Osteoblast (primary cell): ENCODE data around the gene TMEM9. TPM values are rescaled to one million over a fixed set of nuclear protein-coding genes. Genes with fewer than 3 reads are reported as not detected.
"Not testable (repeated sequence)": the region's sequence is repeated elsewhere in the genome, so short reads cannot be mapped to it uniquely, and the experiment has no call there.

Source experiments
- DNase-seq: peaks from one replicate; pipeline ENCODE4 v3.0.0; 2011; ENCODE audit warnings: low spot score, mixed read lengths; ENCODE audit not compliant: insufficient read length; ENCODE audit errors: missing footprints
- H2AFZ ChIP-seq: 2 replicates; pipeline ENCODE4 v1.6.0; 2011; ENCODE audit warnings: mild to moderate bottlenecking, low read length
- H3K27ac ChIP-seq: 2 replicates; pipeline ENCODE4 v1.5.1; 2011; ENCODE audit warnings: mild to moderate bottlenecking, low read depth, low read length, moderate library complexity
- H3K27me3 ChIP-seq: 2 replicates; pipeline ENCODE4 v1.6.0; 2012; ENCODE audit warnings: mild to moderate bottlenecking, control low read depth, inconsistent platforms, low read length, moderate library complexity; ENCODE audit not compliant: insufficient read depth
- H3K36me3 ChIP-seq: 2 replicates; pipeline ENCODE4 v1.5.1; 2011; ENCODE audit warnings: mild to moderate bottlenecking, low read length, control low read depth, moderate library complexity; ENCODE audit not compliant: insufficient read depth
- H3K4me1 ChIP-seq: 2 replicates; pipeline ENCODE4 v1.5.1; 2011; ENCODE audit warnings: mild to moderate bottlenecking, low read length, control low read depth, moderate library complexity; ENCODE audit not compliant: insufficient read depth
- H3K4me2 ChIP-seq: 2 replicates; pipeline ENCODE4 v1.6.0; 2011; ENCODE audit warnings: mild to moderate bottlenecking, low read length; ENCODE audit not compliant: insufficient read depth
- H3K4me3 ChIP-seq: fragments of 200-600 bp; sonication (generic); 3 replicates; pipeline ENCODE4 v1.5.1; 2012; ENCODE audit warnings: mild to moderate bottlenecking, low read length, inconsistent platforms; ENCODE audit not compliant: insufficient read depth
- H3K79me2 ChIP-seq: 2 replicates; pipeline ENCODE4 v1.6.0; 2012; ENCODE audit warnings: mild to moderate bottlenecking, low read length, control low read depth, inconsistent platforms; ENCODE audit not compliant: insufficient read depth
- H3K9me3 ChIP-seq: 2 replicates; pipeline ENCODE4 v1.5.1; 2011; ENCODE audit warnings: low read depth, low read length, control low read depth
- H4K20me1 ChIP-seq: 2 replicates; pipeline ENCODE4 v1.6.0; 2012; ENCODE audit warnings: mild to moderate bottlenecking, low read length, control low read depth; ENCODE audit not compliant: insufficient read depth
- total RNA-seq: library from RNA; depleted of rRNA; stranded (reverse); fragments of >200 nt; gene quantifications from 2 replicates; pipeline ENCODE4 v1.2.3, GENCODE V29; 2012
- TF ChIP-seq, protein P1 (sequence below): IDR thresholded peaks from 2 replicates; pipeline ENCODE4 v1.5.1; 2011; ENCODE audit warnings: mild to moderate bottlenecking, low read depth, low read length, moderate library complexity; ENCODE audit errors: extremely low read depth

The TMEM9 gene
- total RNA-seq, 1 donor = 45.6 TPM

DNA sequence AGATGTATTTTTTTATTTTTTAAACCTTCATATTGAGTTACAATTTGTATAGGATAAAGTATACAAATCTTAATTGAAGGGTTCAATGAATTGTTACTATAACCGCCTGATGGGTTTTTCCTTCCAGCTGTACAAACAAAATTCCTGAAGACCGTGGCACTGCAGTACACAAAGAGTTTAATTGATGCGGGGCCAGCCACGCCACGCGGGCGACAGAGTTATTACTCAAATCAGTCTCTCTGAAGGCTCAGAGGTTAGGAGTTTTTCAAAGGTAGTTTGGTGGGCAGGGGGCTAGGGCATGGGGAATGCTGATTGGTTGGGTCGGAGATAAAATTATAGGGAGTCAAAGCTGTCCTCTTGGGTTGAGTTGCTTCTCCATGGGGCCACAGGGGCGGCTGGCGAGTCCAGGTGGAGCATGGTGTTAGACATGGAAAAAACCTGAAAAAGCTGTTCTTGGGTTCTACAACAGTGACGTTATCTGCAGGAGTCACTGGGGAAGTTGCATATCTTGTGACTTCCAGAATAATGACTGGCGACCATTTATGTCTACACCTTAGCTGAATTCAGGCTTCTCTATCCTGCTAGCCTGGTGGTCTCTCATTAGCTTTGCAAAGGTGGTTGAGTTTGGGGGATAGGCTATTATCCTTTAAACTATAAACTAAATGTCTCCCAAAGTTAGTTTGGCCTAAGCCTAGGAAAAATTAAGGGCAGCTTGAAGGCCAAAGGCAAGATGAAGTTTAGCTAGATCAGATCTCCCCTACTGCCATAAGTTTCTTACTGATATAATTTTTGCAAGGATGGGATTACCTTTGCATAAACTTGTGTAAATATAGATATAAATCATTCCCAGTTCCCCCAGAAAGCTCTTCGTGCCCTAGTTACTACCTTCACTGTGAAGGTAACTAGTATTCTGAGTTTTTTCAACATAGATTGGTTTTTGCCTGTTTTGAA is 13.0 kb upstream of the TMEM9 start:
- Histone ChIP-seq H3K9me3 (no peaks in the 10 kb centered on the region), H3K27me3 (peaks cover 35% of the 10 kb centered on the region), H4K20me1 (no peaks in the 10 kb centered on the region), H3K36me3 (no peaks in the 10 kb centered on the region), H3K4me1 (peaks cover 14% of the 10 kb centered on the region), H3K4me2 (no peak overlapping the region), H2AFZ (no peak overlapping the region), H3K27ac (no peak overlapping the region), H3K4me3 (no peak overlapping the region), H3K79me2 (no peaks in the 10 kb centered on the region)
- no peak for DNase-seq
- TF ChIP-seq, protein P1, sequence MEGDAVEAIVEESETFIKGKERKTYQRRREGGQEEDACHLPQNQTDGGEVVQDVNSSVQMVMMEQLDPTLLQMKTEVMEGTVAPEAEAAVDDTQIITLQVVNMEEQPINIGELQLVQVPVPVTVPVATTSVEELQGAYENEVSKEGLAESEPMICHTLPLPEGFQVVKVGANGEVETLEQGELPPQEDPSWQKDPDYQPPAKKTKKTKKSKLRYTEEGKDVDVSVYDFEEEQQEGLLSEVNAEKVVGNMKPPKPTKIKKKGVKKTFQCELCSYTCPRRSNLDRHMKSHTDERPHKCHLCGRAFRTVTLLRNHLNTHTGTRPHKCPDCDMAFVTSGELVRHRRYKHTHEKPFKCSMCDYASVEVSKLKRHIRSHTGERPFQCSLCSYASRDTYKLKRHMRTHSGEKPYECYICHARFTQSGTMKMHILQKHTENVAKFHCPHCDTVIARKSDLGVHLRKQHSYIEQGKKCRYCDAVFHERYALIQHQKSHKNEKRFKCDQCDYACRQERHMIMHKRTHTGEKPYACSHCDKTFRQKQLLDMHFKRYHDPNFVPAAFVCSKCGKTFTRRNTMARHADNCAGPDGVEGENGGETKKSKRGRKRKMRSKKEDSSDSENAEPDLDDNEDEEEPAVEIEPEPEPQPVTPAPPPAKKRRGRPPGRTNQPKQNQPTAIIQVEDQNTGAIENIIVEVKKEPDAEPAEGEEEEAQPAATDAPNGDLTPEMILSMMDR = no peak

DNA sequence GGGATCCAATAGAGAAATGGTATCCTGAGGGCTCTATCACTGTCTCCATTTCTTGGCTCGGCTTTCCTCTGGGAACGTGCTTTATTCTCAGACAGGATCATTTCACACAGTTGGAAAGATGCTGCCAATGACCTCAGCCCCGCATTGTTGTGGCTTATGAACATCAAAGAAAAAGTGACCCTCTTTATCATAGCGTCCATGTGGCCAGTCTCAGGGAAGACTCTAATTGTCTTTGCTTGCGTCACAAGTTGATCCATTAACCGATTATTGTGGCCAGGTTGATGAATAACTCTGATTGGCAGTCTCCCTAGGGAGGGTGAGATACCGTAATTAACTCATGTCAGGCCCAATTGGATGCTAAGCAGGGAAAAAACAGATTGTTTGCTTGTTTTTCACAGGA is 10.4 kb upstream of the TMEM9 start:
- Histone ChIP-seq H3K4me1 (no peaks in the 10 kb centered on the region), H4K20me1 (no peaks in the 10 kb centered on the region), H3K4me3 (no peak overlapping the region), H3K79me2 (no peaks in the 10 kb centered on the region), H3K9me3 (no peaks in the 10 kb centered on the region), H2AFZ (no peak overlapping the region), H3K27me3 (peaks cover 35% of the 10 kb centered on the region), H3K27ac (no peak overlapping the region), H3K36me3 (no peaks in the 10 kb centered on the region), H3K4me2 (no peak overlapping the region)
- DNase-seq = no peak
- TF ChIP-seq, protein P1 = no peak

DNA sequence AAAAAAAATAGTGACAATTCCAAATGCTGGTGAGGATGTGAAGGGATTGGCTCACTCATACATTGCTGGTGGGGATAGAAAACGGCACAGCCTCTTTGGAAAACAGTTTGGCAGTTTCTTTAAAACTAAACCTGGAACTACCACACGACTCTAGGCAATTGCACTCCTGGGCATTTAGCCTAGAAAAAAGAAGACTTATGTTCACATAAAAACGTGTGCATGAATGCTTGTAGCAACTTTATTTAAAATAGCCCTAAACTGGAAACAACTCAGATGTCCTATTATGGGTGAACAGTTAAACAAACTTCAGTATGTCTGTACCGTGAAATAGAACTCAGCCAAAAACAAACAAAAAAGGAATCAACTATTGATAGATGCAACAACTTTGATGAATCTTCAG is 9.4 kb upstream of the TMEM9 start:
- Histone ChIP-seq H3K79me2 (no peaks in the 10 kb centered on the region), H3K4me1 (no peaks in the 10 kb centered on the region), H3K27ac (no peak overlapping the region), H3K4me2 (no peak overlapping the region), H3K9me3 (no peaks in the 10 kb centered on the region), H2AFZ (no peak overlapping the region), H3K27me3 (peaks cover 38% of the 10 kb centered on the region), H4K20me1 (no peaks in the 10 kb centered on the region), H3K36me3 (no peaks in the 10 kb centered on the region), H3K4me3 (no peak overlapping the region)
- DNase-seq = no peak
- TF ChIP-seq, protein P1 = no peak

DNA sequence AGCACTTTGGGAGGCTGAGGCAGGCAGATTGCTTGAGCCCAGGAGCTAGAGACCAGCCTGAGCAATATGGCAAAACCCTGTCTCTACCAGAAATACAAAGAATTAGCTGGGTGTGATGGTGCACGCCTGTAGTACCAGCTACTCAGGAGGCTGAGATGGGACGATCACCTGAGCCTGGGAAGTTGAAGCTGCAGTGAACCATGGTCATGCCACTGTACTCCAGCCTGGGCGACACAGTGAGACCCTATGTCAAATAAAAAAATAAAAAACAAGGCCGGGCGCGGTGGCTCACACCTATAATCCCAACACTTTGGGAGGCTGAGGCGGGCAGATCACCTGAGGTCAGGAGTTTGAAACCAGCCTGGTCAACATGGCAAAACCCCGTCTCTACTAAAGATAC is 8.8 kb upstream of the TMEM9 start:
- H3K4me1 ChIP-seq, H4K20me1 ChIP-seq, H3K79me2 ChIP-seq, H3K36me3 ChIP-seq, H3K4me2 ChIP-seq, DNase-seq, H3K9me3 ChIP-seq, H3K4me3 ChIP-seq, H3K27ac ChIP-seq, H2AFZ ChIP-seq: not testable (repeated sequence)
- peaks cover 37% of the 10 kb centered on the region for H3K27me3 ChIP-seq
